PC-9 (cell line): ENCODE data around the gene RBM8A. TPM values are rescaled to one million over a fixed set of nuclear protein-coding genes. Genes with fewer than 3 reads are reported as not detected.

Experiments used
- BruUV-seq: library from RNA; stranded (reverse); fragments of 400-500 nt; replicated peaks from 2 replicates; lab custom pipeline; 2021; lab: Mats Ljungman, UMichigan
- CTCF ChIA-PET: fragments of 300-600 bp; sonication (Branson Sonifier 250); formaldehyde crosslinking; loops from one replicate; lab custom pipeline; 2022; ENCODE audit warnings: antibody characterized with exemption; lab: Charles Lee
- POLR2A ChIA-PET: fragments of 300-600 bp; sonication (Branson Sonifier 250); formaldehyde crosslinking; loops from one replicate; lab custom pipeline; 2022; ENCODE audit warnings: antibody characterized with exemption; ENCODE audit not compliant: unreplicated experiment; lab: Charles Lee
- DNase-seq, 2 experiments: peaks; one replicate each; pipeline versions ENCODE4 v3.0.0 to v3.0.0-alpha.2; 2015 to 2022; ENCODE audit warnings: mixed read lengths in 1 of 2
- H2AFZ ChIP-seq: fragments of 200-600 bp; sonication (generic); 2 replicates; pipeline ENCODE4 v1.8.1; 2017; ENCODE audit warnings: antibody characterized with exemption
- H3F3A ChIP-seq: fragments of 200-600 bp; sonication (generic); 2 replicates; pipeline ENCODE4 v1.8.1; 2017; ENCODE audit warnings: antibody characterized with exemption, mild to moderate bottlenecking, low read depth; ENCODE audit not compliant: insufficient read depth
- H3K27ac ChIP-seq: fragments of 200-600 bp; sonication (generic); 2 replicates; pipeline ENCODE4 v1.6.1; 2016; ENCODE audit warnings: mixed run types
- H3K27me3 ChIP-seq: fragments of 200-600 bp; sonication (generic); 2 replicates; pipeline ENCODE4 v1.6.1; 2016; ENCODE audit warnings: low read depth, mixed run types; ENCODE audit not compliant: insufficient read depth
- H3K36me3 ChIP-seq: fragments of 200-600 bp; sonication (generic); 2 replicates; pipeline ENCODE4 v1.6.1; 2016; ENCODE audit warnings: low read depth, mixed run types
- H3K4me1 ChIP-seq: fragments of 200-600 bp; sonication (generic); replicated peaks from 2 replicates; pipeline ENCODE4 v1.6.1; 2016; ENCODE audit warnings: mixed run types; ENCODE audit not compliant: insufficient read depth
- H3K4me2 ChIP-seq: fragments of 200-600 bp; sonication (generic); 2 replicates; pipeline ENCODE4 v1.6.1; 2017; ENCODE audit warnings: mixed run types
- H3K4me3 ChIP-seq: fragments of 200-600 bp; sonication (generic); 2 replicates; pipeline ENCODE4 v1.6.1; 2016; ENCODE audit warnings: mixed run types
- H3K79me2 ChIP-seq: fragments of 200-600 bp; sonication (generic); 2 replicates; pipeline ENCODE4 v1.6.1; 2017; ENCODE audit warnings: low read depth, mixed run types
- H3K9me2 ChIP-seq: fragments of 200-600 bp; sonication (generic); 2 replicates; pipeline ENCODE4 v1.8.1; 2017; ENCODE audit warnings: mild to moderate bottlenecking; ENCODE audit not compliant: insufficient read depth
- H3K9me3 ChIP-seq: fragments of 200-600 bp; sonication (generic); 2 replicates; pipeline ENCODE4 v1.8.1; 2016; ENCODE audit warnings: low read depth; ENCODE audit not compliant: insufficient read depth
- H4K20me1 ChIP-seq: fragments of 200-600 bp; sonication (generic); 2 replicates; pipeline ENCODE4 v1.8.1; 2017; ENCODE audit not compliant: insufficient read depth
- CTCF ChIP-seq: fragments of 200-600 bp; sonication (generic); conservative IDR thresholded peaks from 2 replicates; pipeline ENCODE4 v1.6.1; 2017; ENCODE audit warnings: mixed run types, antibody characterized with exemption, mild to moderate bottlenecking, moderate library complexity
- EZH2 ChIP-seq: fragments of 200-600 bp; sonication (generic); IDR thresholded peaks from 2 replicates; pipeline ENCODE4 v1.8.0; 2017; ENCODE audit warnings: antibody characterized with exemption, low read depth
- intact Hi-C: fragments of 100-400 bp; cut with micrococcal nuclease; formaldehyde crosslinking; loops from one replicate; pipeline ENCODE4 v1.10.0; 2022; ENCODE audit not compliant: unreplicated experiment
- total RNA-seq: library from RNA; stranded (reverse); gene quantifications from 2 replicates; pipeline ENCODE4 v1.2.3, GENCODE V29; 2021

RBM8A gene
- total RNA-seq, 1 experiment from 2014 or later, result 129 TPM

GRCh38 chr1:145895471-145895870 is 31.8 kb downstream of the RBM8A start:
- CTCF ChIA-PET, result no interaction called here
- Histone ChIP-seq H3K4me2 (no peak overlapping the region), H3K36me3 (no peaks in the 10 kb centered on the region), H3F3A (peaks cover 24% of the 10 kb centered on the region), H3K4me1 (peaks cover 30% of the 10 kb centered on the region), H3K27me3 (no peaks in the 10 kb centered on the region), H4K20me1 (no peaks in the 10 kb centered on the region), H3K27ac (no peak overlapping the region), H2AFZ (no peak overlapping the region), H3K4me3 (no peak overlapping the region), H3K9me2 (no peaks in the 10 kb centered on the region), H3K79me2 (no peaks in the 10 kb centered on the region), H3K9me3 (no peaks in the 10 kb centered on the region)
- POLR2A ChIA-PET, result no interaction called here
- intact Hi-C loops, result no loop called here
- TF ChIP-seq CTCF (no peak), EZH2 (no peak)
- DNase-seq, result no peak
- no TSS peak for BruUV-seq

- no peak overlapping the region for H3K27ac ChIP-seq
- BruUV-seq, result no TSS peak
- H3K9me2 ChIP-seq, result no peaks in the 10 kb centered on the region
- no peak overlapping the region for H2AFZ ChIP-seq
- no peaks in the 10 kb centered on the region for H3K27me3 ChIP-seq
- no peak overlapping the region for H3K4me2 ChIP-seq
- ChIA-PET POLR2A (no interaction called here), CTCF (interaction anchor here (2.6 to 3.8 kb wide), 2 partner anchors 16 to 35 kb away, joined by 24 to 29 read pairs; partner anchors contain the start of genes ITGA10 and PIAS3)
- intact Hi-C loops, result no loop called here
- peaks cover 41% of the 10 kb centered on the region for H3K4me1 ChIP-seq
- H3K4me3 ChIP-seq, result no peak overlapping the region
- H3K36me3 ChIP-seq, result no peaks in the 10 kb centered on the region
- H4K20me1 ChIP-seq, result no peaks in the 10 kb centered on the region
- no peaks in the 10 kb centered on the region for H3K79me2 ChIP-seq
- no peaks in the 10 kb centered on the region for H3K9me3 ChIP-seq
- TF ChIP-seq EZH2 (no peak), CTCF (no peak)
- peaks cover 26% of the 10 kb centered on the region for H3F3A ChIP-seq
- DNase-seq, result no peak
These were observed 33.8 kb downstream of the RBM8A start for GRCh38 chr1:145893306-145894055.

GRCh38 chr1:145892486-145893087 is 34.7 kb downstream of the RBM8A start:
- H3K36me3 ChIP-seq, result no peaks in the 10 kb centered on the region
- 0 out of 2 replicates have a peak overlapping the region, but pooled peaks have one; percentile 28 for H2AFZ ChIP-seq

More at GRCh38 chr1:145892486-145893087, 34.7 kb downstream of the RBM8A start:
- Histone ChIP-seq H3K9me3 (no peaks in the 10 kb centered on the region), H3K27me3 (no peaks in the 10 kb centered on the region), H3F3A (peaks cover 30% of the 10 kb centered on the region), H3K27ac (peak overlapping the region; percentile 65), H3K9me2 (no peaks in the 10 kb centered on the region), H3K4me1 (peaks cover 46% of the 10 kb centered on the region), H3K4me3 (no peak overlapping the region), H3K4me2 (peak overlapping the region; percentile 65), H3K79me2 (no peaks in the 10 kb centered on the region), H4K20me1 (no peaks in the 10 kb centered on the region)
- BruUV-seq, result TSS peak; percentile 77
- POLR2A ChIA-PET, result interaction anchor here (0.8 to 1.6 kb wide), 4 partner anchors 33 to 87 kb away, joined by 5 to 19 read pairs (median 8); partner anchors contain the start of genes ANKRD34A, PIAS3 and POLR3GL
- TF ChIP-seq CTCF, result no peak
- no peak for TF ChIP-seq EZH2
- intact Hi-C loops, result loop anchor here (1.0 kb wide), 6 partner anchors 18 to 118 kb away; partner anchors contain the start of genes ITGA10, NUDT17 and PIAS3
- no peak for DNase-seq
- CTCF ChIA-PET, result interaction anchor here (0.9 to 3.8 kb wide), 13 partner anchors 17 to 140 kb away, joined by 3 to 29 read pairs (median 5); partner anchors contain the start of genes ITGA10, LIX1L, NUDT17 and PIAS3
